Keratinocyte (primary cell): Measurements from ENCODE around the gene BRD3OS.

Source experiments
- CTCF ChIP-seq, 3 experiments: IDR thresholded peaks in 1 of 3; conservative IDR thresholded peaks in 1 of 3; optimal IDR thresholded peaks in 1 of 3; 2 replicates in 2 of 3; 3 replicates in 1 of 3; pipeline versions ENCODE3 to v1.5.1; 2011; ENCODE audit warnings: low read length in 3 of 3, mild to moderate bottlenecking in 3 of 3, moderate library complexity in 2 of 3, control low read depth in 1 of 3, inconsistent platforms in 1 of 3; ENCODE audit not compliant: insufficient read depth in 2 of 3; ENCODE audit errors: extremely low read depth in 1 of 3
- EZH2 ChIP-seq: IDR thresholded peaks from one replicate; pipeline ENCODE4 v1.6.1; 2012; ENCODE audit warnings: inconsistent platforms, mild to moderate bottlenecking, low read length, moderate library complexity

- TF ChIP-seq CTCF (optimal IDR thresholded peaks at IDR 0.05 in 1 of 3, IDR thresholded peaks at IDR 0.05 in 1 of 3, conservative IDR thresholded peaks at IDR 0.05 in 1 of 3; ENCODE audit: extremely low read depth in 1 of 3, insufficient read depth in 2 of 3, low read length in 3 of 3) (no peak), EZH2 (no peak)
These were observed 33.9 kb downstream of the BRD3OS start for GRCh38 chr9:134059188-134059641.
